Peyer's patch (tissue), 4 donors: ENCODE results near the gene RIC1.

Source experiments
- POLR2A ChIP-seq, 2 donors: fragments of 450-650 bp; IDR thresholded peaks; one replicate each; pipeline ENCODE4 v1.5.1; 2017; ENCODE audit warnings: antibody characterized with exemption in 2 of 2, mild to moderate bottlenecking in 2 of 2, moderate library complexity in 2 of 2
- TF ChIP-seq, protein P1 (sequence below), 6 experiments: fragments of 450-650 bp in 4 of 6; fragments of 200-600 bp in 2 of 6; sonication (generic) in 1 of 6; IDR thresholded peaks; one replicate each; pipeline ENCODE4 v1.5.1; 2017 to 2019; ENCODE audit warnings: antibody characterized with exemption in 6 of 6, mild to moderate bottlenecking in 3 of 6, moderate library complexity in 1 of 6

DNA sequence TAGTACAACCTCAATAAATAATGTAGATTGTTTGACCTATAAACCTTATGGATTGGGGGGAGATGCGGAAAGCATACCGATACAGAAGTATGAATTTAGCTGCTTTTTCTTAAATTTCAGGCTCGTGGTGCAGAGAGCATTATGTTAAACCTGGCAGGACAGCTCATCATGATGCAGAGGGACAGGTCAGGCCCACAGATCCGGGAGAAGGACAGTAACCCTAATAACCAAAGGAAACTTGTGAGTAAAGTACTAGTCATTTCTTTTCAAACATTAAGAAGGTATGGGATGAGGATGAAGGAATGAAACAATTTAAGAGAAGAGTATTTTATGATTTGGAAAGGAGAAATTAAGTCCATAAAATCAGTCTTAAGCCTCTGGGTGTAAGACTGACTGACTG, 133.5 kb downstream of the RIC1 start:
- TF ChIP-seq, protein P1, sequence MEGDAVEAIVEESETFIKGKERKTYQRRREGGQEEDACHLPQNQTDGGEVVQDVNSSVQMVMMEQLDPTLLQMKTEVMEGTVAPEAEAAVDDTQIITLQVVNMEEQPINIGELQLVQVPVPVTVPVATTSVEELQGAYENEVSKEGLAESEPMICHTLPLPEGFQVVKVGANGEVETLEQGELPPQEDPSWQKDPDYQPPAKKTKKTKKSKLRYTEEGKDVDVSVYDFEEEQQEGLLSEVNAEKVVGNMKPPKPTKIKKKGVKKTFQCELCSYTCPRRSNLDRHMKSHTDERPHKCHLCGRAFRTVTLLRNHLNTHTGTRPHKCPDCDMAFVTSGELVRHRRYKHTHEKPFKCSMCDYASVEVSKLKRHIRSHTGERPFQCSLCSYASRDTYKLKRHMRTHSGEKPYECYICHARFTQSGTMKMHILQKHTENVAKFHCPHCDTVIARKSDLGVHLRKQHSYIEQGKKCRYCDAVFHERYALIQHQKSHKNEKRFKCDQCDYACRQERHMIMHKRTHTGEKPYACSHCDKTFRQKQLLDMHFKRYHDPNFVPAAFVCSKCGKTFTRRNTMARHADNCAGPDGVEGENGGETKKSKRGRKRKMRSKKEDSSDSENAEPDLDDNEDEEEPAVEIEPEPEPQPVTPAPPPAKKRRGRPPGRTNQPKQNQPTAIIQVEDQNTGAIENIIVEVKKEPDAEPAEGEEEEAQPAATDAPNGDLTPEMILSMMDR (IDR thresholded peaks at IDR 0.05): no peak
- no peak for TF ChIP-seq POLR2A (IDR thresholded peaks at IDR 0.05)
